Left renal pelvis (tissue), 4 donors: Measurements from ENCODE around the gene CAMK2A. TPM values are rescaled to one million over a fixed set of nuclear protein-coding genes. Genes with fewer than 3 reads are reported as not detected.

Experiments used
- DNase-seq, 4 donors: peaks; one replicate each; pipeline ENCODE4 v3.0.0-alpha.2; 2013; ENCODE audit warnings: low read depth in 4 of 4, low spot score in 3 of 4
- polyA plus RNA-seq, 4 donors: library from polyadenylated mRNA; unstranded; fragments of 120-200 nt; gene quantifications; one replicate each; pipeline ENCODE4 v1.2.1, GENCODE V29; 2013; ENCODE audit not compliant: insufficient read length in 4 of 4

Gene CAMK2A
- polyA plus RNA-seq, 4 donors, result 0.75 to 4.8 (median 3.2) TPM

GRCh38 chr5:150286820-150287219 is 2.8 kb downstream of the CAMK2A start:
- DNase-seq, result no peak

GRCh38 chr5:150285114-150285513 is 4.5 kb downstream of the CAMK2A start:
- no peak for DNase-seq

GRCh38 chr5:150284311-150284710 is 5.3 kb downstream of the CAMK2A start:
- DNase-seq, result no peak

- DNase-seq, result no peak
Measured at GRCh38 chr5:150283904-150284303, 5.7 kb downstream of the CAMK2A start.

- DNase-seq, result no peak
Measured at GRCh38 chr5:150281987-150282386, 7.6 kb downstream of the CAMK2A start.

- DNase-seq, result no peak
Measured at GRCh38 chr5:150279330-150280020, 10.1 kb downstream of the CAMK2A start.

GRCh38 chr5:150278916-150279315 is 10.7 kb downstream of the CAMK2A start:
- DNase-seq, result no peak

- no peak for DNase-seq
Measured at GRCh38 chr5:150278046-150278730, 11.4 kb downstream of the CAMK2A start.

- no peak for DNase-seq
Measured at GRCh38 chr5:150277043-150277442, 12.5 kb downstream of the CAMK2A start.

GRCh38 chr5:150274811-150275210 is 14.8 kb downstream of the CAMK2A start:
- no peak for DNase-seq

GRCh38 chr5:150272531-150272930 is 17.0 kb downstream of the CAMK2A start:
- DNase-seq, result no peak

GRCh38 chr5:150271923-150272322 is 17.6 kb downstream of the CAMK2A start:
- no peak for DNase-seq

- no peak for DNase-seq
Measured at GRCh38 chr5:150271296-150271692, 18.3 kb downstream of the CAMK2A start.

GRCh38 chr5:150270541-150271295 is 18.9 kb downstream of the CAMK2A start:
- no peak for DNase-seq

GRCh38 chr5:150266871-150267291 is 22.7 kb downstream of the CAMK2A start:
- DNase-seq, result no peak

GRCh38 chr5:150265870-150266383 is 23.6 kb downstream of the CAMK2A start:
- no peak for DNase-seq

GRCh38 chr5:150264667-150265603 is 24.6 kb downstream of the CAMK2A start:
- no peak for DNase-seq

- DNase-seq, result no peak
Measured at GRCh38 chr5:150263801-150264621, 25.6 kb downstream of the CAMK2A start.

- no peak for DNase-seq
Measured at GRCh38 chr5:150263375-150263775, 26.2 kb downstream of the CAMK2A start.
